HG03432 (cell line): ENCODE measurements around the gene HOMEZ.
"Not testable (repeated sequence)": the region's sequence is repeated elsewhere in the genome, so short reads cannot be mapped to it uniquely, and the experiment has no call there.

Experiments
- ATAC-seq: cut with Tn5 transposase; IDR thresholded peaks from one replicate; pipeline ENCODE4 v1.9.1; 2021; ENCODE audit warnings: mild to moderate bottlenecking, moderate library complexity; ENCODE audit not compliant: unreplicated experiment

Gene HOMEZ

GRCh38 chr14:23286020-23286901 lies at the start of gene HOMEZ:
Gene HOMEZ (minus strand): TSS chr14:23286132. CDS start chr14:23285952, 180 bp downstream.
- peak; percentile 99 for ATAC-seq

GRCh38 chr14:23335623-23336022 lies 49.7 kb upstream of the HOMEZ start:
- ATAC-seq: no peak

GRCh38 chr14:23327947-23328744 lies 42.2 kb upstream of the HOMEZ start:
- ATAC-seq: no peak

GRCh38 chr14:23326491-23327332 lies 40.8 kb upstream of the HOMEZ start:
- ATAC-seq: no peak

GRCh38 chr14:23325746-23326145 lies 39.8 kb upstream of the HOMEZ start:
- ATAC-seq: not testable (repeated sequence)

- ATAC-seq: no peak
These were observed 39.1 kb upstream of the HOMEZ start for GRCh38 chr14:23324993-23325392.

- ATAC-seq: no peak
These were observed 38.5 kb upstream of the HOMEZ start for GRCh38 chr14:23324455-23324846.

- ATAC-seq: no peak
These were observed 38.0 kb upstream of the HOMEZ start for GRCh38 chr14:23323838-23324454.

GRCh38 chr14:23322568-23323517 lies 36.9 kb upstream of the HOMEZ start:
- ATAC-seq: no peak

- ATAC-seq: peak; percentile 9
These were observed 35.9 kb upstream of the HOMEZ start for GRCh38 chr14:23321572-23322547.

GRCh38 chr14:23320584-23321571 lies 34.9 kb upstream of the HOMEZ start, which contains the start of gene PABPN1:
Gene PABPN1 (plus strand): TSS chr14:23321457. CDS start chr14:23321470, 13 bp downstream.
- peak; percentile 90 for ATAC-seq

- no peak for ATAC-seq
These were observed 34.0 kb upstream of the HOMEZ start for GRCh38 chr14:23319746-23320583.

- no peak for ATAC-seq
These were observed 30.4 kb upstream of the HOMEZ start for GRCh38 chr14:23316300-23316699.

GRCh38 chr14:23310546-23310945 lies 24.6 kb upstream of the HOMEZ start:
- no peak for ATAC-seq

GRCh38 chr14:23308721-23309445 lies 23.0 kb upstream of the HOMEZ start:
- no peak for ATAC-seq
